Gastrocnemius medialis (tissue), 4 donors: ENCODE data around the gene RGL3. TPM values are rescaled to one million over a fixed set of nuclear protein-coding genes. Genes with fewer than 3 reads are reported as not detected.
A peak's percentile ranks its signal among the peaks of the same experiment; 100 is the strongest.

ENCODE experiments used
- ATAC-seq, 2 donors: fragments of 150-250 bp; one replicate each; pipeline ENCODE4 v1.9.1; 2016
- DNase-seq, 2 donors: peaks; one replicate each; pipeline ENCODE4 v3.0.0-alpha.2; 2019
- H3K27ac ChIP-seq, 4 donors: fragments of 200-600 bp; sonication (generic); 1 replicate in 1 of 4; 2 replicates in 3 of 4; pipeline ENCODE4 v1.5.1; 2016 to 2018; ENCODE audit warnings: mild to moderate bottlenecking in 2 of 4, moderate library complexity in 1 of 4
- H3K27me3 ChIP-seq, 3 donors: fragments of 200-600 bp; sonication (generic) in 2 of 3; 1 replicate in 1 of 3; 2 replicates in 2 of 3; pipeline versions ENCODE4 v1.5.1 to v1.6.0; 2016 to 2019; ENCODE audit warnings: mild to moderate bottlenecking in 1 of 3, moderate library complexity in 1 of 3
- H3K36me3 ChIP-seq, 2 donors: fragments of 200-600 bp; sonication (generic) in 1 of 2; one replicate each; pipeline ENCODE4 v1.5.1; 2017 to 2018
- H3K4me1 ChIP-seq, 2 donors: fragments of 200-600 bp; sonication (generic) in 1 of 2; one replicate each; pipeline ENCODE4 v1.5.1; 2016 to 2017; ENCODE audit warnings: mild to moderate bottlenecking in 2 of 2
- H3K4me3 ChIP-seq, 4 donors: fragments of 200-600 bp; sonication (generic) in 3 of 4; 1 replicate in 1 of 4; 2 replicates in 3 of 4; pipeline ENCODE4 v1.5.1; 2016 to 2019; ENCODE audit warnings: mild to moderate bottlenecking in 2 of 4
- H3K9me3 ChIP-seq, 3 donors: fragments of 200-600 bp; sonication (generic) in 2 of 3; 1 replicate in 1 of 3; 2 replicates in 2 of 3; pipeline ENCODE4 v1.5.1; 2016 to 2019
- POLR2A ChIP-seq, 2 donors: fragments of 450-650 bp; IDR thresholded peaks; one replicate each; pipeline ENCODE4 v1.6.1; 2017; ENCODE audit warnings: antibody characterized with exemption in 2 of 2, mild to moderate bottlenecking in 2 of 2, moderate library complexity in 2 of 2
- in situ Hi-C, 4 donors: fragments of 200-750 bp; cut with MboI; loops; one replicate each; pipeline versions ENCODE4 v1.15.0 to v1.8.0; 2017; ENCODE audit warnings: low sequenced_read_pairs in 4 of 4
- intact Hi-C: fragments of 100-400 bp; cut with DNase I; formaldehyde crosslinking; loops from one replicate; pipeline ENCODE4 v1.15.1; 2023; ENCODE audit warnings: low total_unique reads
- total RNA-seq, 4 donors: library from RNA; depleted of rRNA; stranded (reverse); fragments of >200 nt; gene quantifications; one replicate each; pipeline versions ENCODE4 v1.1.0 to v1.2.3, GENCODE V29; 2016
- TF ChIP-seq, protein P1 (sequence below), 5 experiments: fragments of 450-650 bp in 3 of 5; fragments of 200-600 bp in 2 of 5; sonication (generic) in 2 of 5; IDR thresholded peaks in 4 of 5; conservative IDR thresholded peaks in 1 of 5; 1 replicate in 4 of 5; 2 replicates in 1 of 5; pipeline ENCODE4 v1.5.1; 2016 to 2019; ENCODE audit warnings: antibody characterized with exemption in 5 of 5, mild to moderate bottlenecking in 3 of 5, moderate library complexity in 3 of 5

The RGL3 gene
- total RNA-seq, 4 donors from 2014 or later, result 0.33 to 7.0 (median 1.3) TPM

DNA sequence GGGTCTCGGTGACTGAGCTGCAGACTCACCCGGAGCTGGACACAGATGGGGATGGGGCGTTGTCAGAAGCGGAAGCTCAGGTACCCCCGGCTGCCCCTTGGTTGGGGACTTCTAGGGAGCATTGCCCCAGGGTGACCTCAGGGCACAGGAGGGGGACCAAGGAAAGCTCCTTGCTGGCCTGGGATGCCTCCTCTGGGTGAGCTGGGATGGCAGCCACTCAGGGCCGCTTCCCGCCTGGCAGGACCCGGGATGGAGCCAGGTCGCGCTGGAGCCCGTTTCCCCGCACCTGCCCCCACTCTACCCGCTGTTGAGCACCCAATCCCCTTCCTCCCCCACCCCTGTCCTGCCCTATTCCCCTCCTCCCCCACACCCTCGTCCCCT is 27.1 kb upstream of the RGL3 start:
- Histone ChIP-seq H3K4me3 (no peak overlapping the region), H3K9me3 (no peaks in the 10 kb centered on the region), H3K4me1 (no peaks in the 10 kb centered on the region), H3K36me3 (peaks cover 0 to 71% of the 10 kb centered on the region in 2 donors), H3K27ac (no peak overlapping the region), H3K27me3 (no peaks in the 10 kb centered on the region)
- ATAC-seq, result no peak
- in situ Hi-C loops, result no loop called here
- intact Hi-C loops, result loop anchor here (5.0 kb wide), 1 partner anchor 149 kb away; the partner anchor contains the start of gene TSPAN16
- TF ChIP-seq, protein P1, sequence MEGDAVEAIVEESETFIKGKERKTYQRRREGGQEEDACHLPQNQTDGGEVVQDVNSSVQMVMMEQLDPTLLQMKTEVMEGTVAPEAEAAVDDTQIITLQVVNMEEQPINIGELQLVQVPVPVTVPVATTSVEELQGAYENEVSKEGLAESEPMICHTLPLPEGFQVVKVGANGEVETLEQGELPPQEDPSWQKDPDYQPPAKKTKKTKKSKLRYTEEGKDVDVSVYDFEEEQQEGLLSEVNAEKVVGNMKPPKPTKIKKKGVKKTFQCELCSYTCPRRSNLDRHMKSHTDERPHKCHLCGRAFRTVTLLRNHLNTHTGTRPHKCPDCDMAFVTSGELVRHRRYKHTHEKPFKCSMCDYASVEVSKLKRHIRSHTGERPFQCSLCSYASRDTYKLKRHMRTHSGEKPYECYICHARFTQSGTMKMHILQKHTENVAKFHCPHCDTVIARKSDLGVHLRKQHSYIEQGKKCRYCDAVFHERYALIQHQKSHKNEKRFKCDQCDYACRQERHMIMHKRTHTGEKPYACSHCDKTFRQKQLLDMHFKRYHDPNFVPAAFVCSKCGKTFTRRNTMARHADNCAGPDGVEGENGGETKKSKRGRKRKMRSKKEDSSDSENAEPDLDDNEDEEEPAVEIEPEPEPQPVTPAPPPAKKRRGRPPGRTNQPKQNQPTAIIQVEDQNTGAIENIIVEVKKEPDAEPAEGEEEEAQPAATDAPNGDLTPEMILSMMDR (IDR thresholded peaks at IDR 0.05 in 4 of 5, conservative IDR thresholded peaks at IDR 0.05 in 1 of 5), result no peak
- TF ChIP-seq POLR2A (IDR thresholded peaks at IDR 0.05), result no peak
- no peak for DNase-seq

DNA sequence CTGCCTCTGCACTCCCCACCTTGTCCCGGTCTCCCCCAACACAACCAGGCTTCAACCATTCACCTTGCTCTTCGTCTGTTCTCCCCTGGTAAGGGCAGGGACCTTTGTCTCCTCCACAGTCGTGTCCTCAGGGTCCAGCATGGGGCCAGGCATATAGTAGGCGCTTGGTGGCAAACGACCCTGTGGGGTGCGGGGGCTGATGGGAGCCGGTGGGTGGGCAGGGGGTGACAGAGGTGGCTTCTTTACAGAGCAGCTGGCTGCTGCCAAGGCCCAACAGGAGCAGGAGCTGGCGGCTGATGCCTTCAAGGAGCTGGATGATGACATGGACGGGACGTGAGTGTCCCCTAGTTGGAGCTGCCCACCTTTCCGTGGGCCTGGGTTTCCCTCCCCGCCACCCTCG is 26.0 kb upstream of the RGL3 start:
- no peaks in the 10 kb centered on the region for H3K9me3 ChIP-seq
- DNase-seq, result no peak
- H3K4me1 ChIP-seq, result no peaks in the 10 kb centered on the region
- H3K27me3 ChIP-seq, result no peaks in the 10 kb centered on the region
- H3K36me3 ChIP-seq, result peaks cover 0 to 82% of the 10 kb centered on the region in 2 donors
- TF ChIP-seq POLR2A (IDR thresholded peaks at IDR 0.05), result no peak
- TF ChIP-seq, protein P1 (IDR thresholded peaks at IDR 0.05 in 4 of 5, conservative IDR thresholded peaks at IDR 0.05 in 1 of 5), result no peak
- H3K27ac ChIP-seq, result no peak overlapping the region
- in situ Hi-C loops, result no loop called here
- no peak for ATAC-seq
- intact Hi-C loops, result loop anchor here (5.0 kb wide), 1 partner anchor 148 kb away; the partner anchor contains the start of gene TSPAN16
- no peak overlapping the region for H3K4me3 ChIP-seq

DNA sequence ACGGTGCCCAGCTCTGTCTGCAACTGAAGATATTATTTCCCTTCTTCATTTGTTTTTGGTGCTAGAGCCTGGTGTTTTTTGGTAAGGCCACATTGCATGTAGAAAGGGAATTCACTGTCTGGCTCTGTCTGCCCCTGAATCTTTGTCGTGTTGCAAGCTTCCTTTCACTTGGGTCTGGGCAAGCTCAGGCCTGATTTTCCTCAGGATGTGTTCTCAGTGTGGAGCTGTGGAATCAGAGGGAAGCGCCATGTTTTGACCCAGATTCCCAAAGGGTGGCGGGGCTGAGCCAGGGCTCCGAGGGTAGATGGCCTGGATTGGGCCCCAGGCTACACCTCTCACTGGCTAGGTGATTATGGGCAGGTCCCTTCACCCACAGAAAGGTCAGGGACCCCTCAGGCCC is 24.9 kb upstream of the RGL3 start:
- Histone ChIP-seq H3K4me3 (no peak overlapping the region), H3K9me3 (no peaks in the 10 kb centered on the region), H3K27ac (peak overlapping the region in 3 of 4 donors; percentile 23 to 51 (median 48)), H3K36me3 (peaks cover 0 to 80% of the 10 kb centered on the region in 2 donors), H3K4me1 (no peaks in the 10 kb centered on the region), H3K27me3 (no peaks in the 10 kb centered on the region)
- DNase-seq (no peak), ATAC-seq (no peak)
- intact Hi-C loops, result no loop called here
- in situ Hi-C loops, result no loop called here
- TF ChIP-seq, protein P1 (IDR thresholded peaks at IDR 0.05 in 4 of 5, conservative IDR thresholded peaks at IDR 0.05 in 1 of 5), result no peak
- no peak for TF ChIP-seq POLR2A (IDR thresholded peaks at IDR 0.05)

DNA sequence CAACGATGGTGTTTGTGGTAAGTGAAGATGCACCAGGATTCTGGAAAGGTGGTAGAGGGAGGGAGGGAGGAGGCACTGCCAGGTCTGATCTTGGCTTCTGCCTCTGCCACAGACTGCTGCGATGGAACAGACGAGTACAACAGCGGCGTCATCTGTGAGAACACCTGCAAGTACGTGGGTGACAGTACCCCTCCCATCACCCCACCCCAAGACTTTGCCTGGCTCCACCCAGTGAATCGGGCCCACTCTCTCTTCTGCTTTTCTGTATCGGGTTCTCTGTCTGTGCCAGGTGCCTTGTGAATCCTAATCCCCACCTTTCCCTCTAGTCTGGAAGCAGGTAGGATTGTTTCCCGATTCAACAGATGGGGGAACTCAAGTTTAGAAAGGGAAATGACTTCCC is 18.8 kb upstream of the RGL3 start:
- intact Hi-C loops, result no loop called here
- peaks cover 0 to 60% of the 10 kb centered on the region in 2 donors for H3K36me3 ChIP-seq
- ATAC-seq, result no peak
- H3K27me3 ChIP-seq, result no peaks in the 10 kb centered on the region
- no peak for DNase-seq
- H3K9me3 ChIP-seq, result no peaks in the 10 kb centered on the region
- TF ChIP-seq, protein P1 (IDR thresholded peaks at IDR 0.05 in 4 of 5, conservative IDR thresholded peaks at IDR 0.05 in 1 of 5), result no peak
- no peak for TF ChIP-seq POLR2A (IDR thresholded peaks at IDR 0.05)
- H3K4me1 ChIP-seq, result peaks cover 14% of the 10 kb centered on the region in 2 donors
- no peak overlapping the region for H3K27ac ChIP-seq
- in situ Hi-C loops, result loop anchor here in 1 of 4 donors (5.0 kb wide), 1 partner anchor 61 kb away; no protein-coding TSS in a partner anchor
- H3K4me3 ChIP-seq, result no peak overlapping the region
